ENCODE data around the gene ENPP6.

- TF ChIP-seq POLR2A (IDR thresholded peaks at IDR 0.05; ENCODE audit: low read length) (no peak), GATA1 (IDR thresholded peaks at IDR 0.05; ENCODE audit: low read depth, low read length) (no peak)
Observed at GRCh38 chr4:184216515-184216914, 1.2 kb downstream of the ENPP6 start.
